GM23338 (cell line): Measurements from ENCODE around the gene SPRR1B. TPM values are rescaled to one million over a fixed set of nuclear protein-coding genes. Genes with fewer than 3 reads are reported as not detected.

Experiments used
- ATAC-seq: fragments of 200-7000 bp; cut with Tn5 transposase; 3 replicates; pipeline ENCODE4 v1.9.1; 2020
- DNase-seq: peaks from one replicate; pipeline ENCODE4 v3.0.0-alpha.2; 2015; ENCODE audit warnings: low spot score
- H2AFZ ChIP-seq: fragments of 200-600 bp; sonication (generic); 2 replicates; pipeline ENCODE4 v1.8.0; 2016; ENCODE audit warnings: antibody characterized with exemption, mild to moderate bottlenecking, moderate library complexity
- H3F3A ChIP-seq: fragments of 200-600 bp; sonication (generic); replicated peaks from 2 replicates; pipeline ENCODE4 v1.8.0; 2017; ENCODE audit warnings: antibody characterized with exemption, mixed run types, low read depth
- H3K27ac ChIP-seq: fragments of 200-600 bp; sonication (generic); 2 replicates; pipeline ENCODE4 v1.6.1; 2016; ENCODE audit warnings: low read depth
- H3K27me3 ChIP-seq: fragments of 200-600 bp; sonication (generic); 2 replicates; pipeline ENCODE4 v1.8.0; 2016; ENCODE audit warnings: mild to moderate bottlenecking, mixed run types, moderate library complexity; ENCODE audit not compliant: insufficient read depth
- H3K36me3 ChIP-seq: fragments of 200-600 bp; sonication (generic); 2 replicates; pipeline ENCODE4 v1.8.0; 2016; ENCODE audit warnings: mild to moderate bottlenecking; ENCODE audit not compliant: insufficient read depth
- H3K4me1 ChIP-seq: fragments of 200-600 bp; sonication (generic); 2 replicates; pipeline ENCODE4 v1.8.0; 2016; ENCODE audit warnings: mild to moderate bottlenecking, moderate library complexity; ENCODE audit not compliant: insufficient read depth
- H3K4me2 ChIP-seq: fragments of 200-600 bp; sonication (generic); 2 replicates; pipeline ENCODE4 v1.7.1; 2017; ENCODE audit warnings: mixed run types
- H3K4me3 ChIP-seq: fragments of 200-600 bp; sonication (generic); 2 replicates; pipeline ENCODE4 v1.6.1; 2016; ENCODE audit warnings: mixed run types
- H3K79me2 ChIP-seq: fragments of 200-600 bp; sonication (generic); replicated peaks from 2 replicates; pipeline ENCODE4 v1.8.0; 2017; ENCODE audit warnings: mild to moderate bottlenecking; ENCODE audit not compliant: insufficient read depth
- H3K9me2 ChIP-seq: fragments of 200-600 bp; sonication (generic); 2 replicates; pipeline ENCODE4 v1.8.0; 2017; ENCODE audit not compliant: insufficient read depth
- H4K20me1 ChIP-seq: fragments of 200-600 bp; sonication (generic); replicated peaks from 2 replicates; pipeline ENCODE4 v1.8.0; 2017; ENCODE audit warnings: mild to moderate bottlenecking; ENCODE audit not compliant: insufficient read depth
- H3K27ac Mint-ChIP-seq: 2 replicates; pipeline ENCODE4 v1.8.0; 2020; ENCODE audit warnings: inconsistent platforms, mild to moderate bottlenecking, moderate library complexity, mixed read lengths
- H3K27me3 Mint-ChIP-seq: 3 replicates; pipeline ENCODE4 v1.8.0; 2022; ENCODE audit warnings: low read depth, mild to moderate bottlenecking, moderate library complexity, mixed read lengths, inconsistent platforms; ENCODE audit not compliant: insufficient read depth, poor library complexity
- H3K36me3 Mint-ChIP-seq: 3 replicates; pipeline ENCODE4 v1.8.0; 2021; ENCODE audit warnings: low read depth, mild to moderate bottlenecking, inconsistent platforms, moderate library complexity, mixed read lengths
- H3K4me1 Mint-ChIP-seq: 3 replicates; pipeline ENCODE4 v1.8.0; 2020; ENCODE audit warnings: mild to moderate bottlenecking, inconsistent platforms, mixed read lengths
- H3K4me3 Mint-ChIP-seq: 3 replicates; pipeline ENCODE4 v1.8.0; 2021; ENCODE audit warnings: moderate library complexity, mild to moderate bottlenecking, inconsistent platforms, mixed read lengths
- H3K9me3 Mint-ChIP-seq: 3 replicates; pipeline ENCODE4 v1.8.0; 2020; ENCODE audit warnings: moderate library complexity, mild to moderate bottlenecking, inconsistent platforms, mixed read lengths
- EZH2phosphoT487 ChIP-seq: fragments of 200-600 bp; sonication (generic); IDR thresholded peaks from one replicate; pipeline ENCODE4 v1.8.1; 2018; ENCODE audit warnings: antibody characterized with exemption; ENCODE audit not compliant: unreplicated experiment
- NANOG ChIP-seq: IDR thresholded peaks from 2 replicates; pipeline ENCODE4 v1.6.1; 2016; ENCODE audit warnings: antibody characterized with exemption, borderline replicate concordance
- POLR2AphosphoS5 ChIP-seq: IDR thresholded peaks from 2 replicates; pipeline ENCODE4 v1.6.1; 2016; ENCODE audit warnings: antibody characterized with exemption, low read depth
- STAT1 ChIP-seq: IDR thresholded peaks from one replicate; pipeline ENCODE4 v1.6.1; 2016; ENCODE audit warnings: antibody characterized with exemption; ENCODE audit not compliant: unreplicated experiment
- ZNF331 ChIP-seq: fragments of 250-450 bp; sonication (Bioruptor Pico); IDR thresholded peaks from 2 replicates; pipeline ENCODE4 v1.5.0; 2020; ENCODE audit warnings: low read depth, mild to moderate bottlenecking, moderate library complexity
- polyA plus RNA-seq: library from polyadenylated mRNA; unstranded; fragments of >200 nt; fragmentation: Nextera tagmentation; extraction: Ambion mirVana; gene quantifications from 2 replicates; pipeline ENCODE4 v1.2.1, GENCODE V29; 2016
- total RNA-seq: library from RNA; depleted of rRNA; stranded (reverse); fragments of >200 nt; shearing (Covaris generic); gene quantifications from 2 replicates; pipeline ENCODE4 v1.2.3, GENCODE V29; 2014
- TF ChIP-seq, protein P1 (sequence below): IDR thresholded peaks from 2 replicates; pipeline ENCODE4 v1.6.1; 2016; ENCODE audit warnings: antibody characterized with exemption
- TF ChIP-seq, protein P2 (sequence below): fragments of 250-450 bp; sonication (Bioruptor Pico); IDR thresholded peaks from 2 replicates; pipeline ENCODE4 v1.5.0; 2020; ENCODE audit warnings: mild to moderate bottlenecking, moderate library complexity

Gene SPRR1B
- total and polyA plus RNA-seq, 2 experiments from 2014 or later: not detected

DNA sequence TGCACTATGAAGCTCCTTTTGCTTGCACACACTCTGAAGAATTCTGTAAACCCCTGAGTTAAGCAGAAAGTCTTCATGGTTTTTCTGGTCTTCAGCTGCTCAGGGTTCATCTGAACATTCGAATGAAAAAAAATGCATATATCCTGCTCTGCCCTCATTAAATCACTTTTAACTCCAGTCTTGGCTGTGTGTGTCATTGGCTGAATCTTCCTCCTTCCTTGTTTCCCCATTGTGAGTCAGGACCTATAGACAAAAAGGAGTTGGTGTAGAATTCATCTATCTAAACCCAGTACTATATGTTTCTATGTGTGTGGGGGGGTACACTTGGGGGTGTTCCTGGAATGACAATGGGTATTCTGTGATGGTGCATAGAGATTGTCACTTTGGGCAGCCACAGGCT, 6.6 kb upstream of the SPRR1B start:
- no peak overlapping the region for H3K27ac ChIP-seq
- Mint-ChIP-seq H3K27ac (no peak overlapping the region), H3K4me3 (no peak overlapping the region), H3K9me3 (peaks cover 1% of the 10 kb centered on the region; the same call in 2 of the 3 replicates), H3K27me3 (peaks cover 6% of the 10 kb centered on the region), H3K36me3 (no peaks in the 10 kb centered on the region), H3K4me1 (peaks cover 22% of the 10 kb centered on the region)
- peaks cover 15% of the 10 kb centered on the region for H3K4me1 ChIP-seq
- H3K79me2 ChIP-seq: no peaks in the 10 kb centered on the region
- H4K20me1 ChIP-seq: no peaks in the 10 kb centered on the region
- no peak overlapping the region for H2AFZ ChIP-seq
- H3K27me3 ChIP-seq: no peaks in the 10 kb centered on the region
- no peaks in the 10 kb centered on the region for H3K36me3 ChIP-seq
- H3F3A ChIP-seq: no peaks in the 10 kb centered on the region
- no peak overlapping the region for H3K4me3 ChIP-seq
- H3K4me2 ChIP-seq: no peak overlapping the region
- TF ChIP-seq, protein P1, sequence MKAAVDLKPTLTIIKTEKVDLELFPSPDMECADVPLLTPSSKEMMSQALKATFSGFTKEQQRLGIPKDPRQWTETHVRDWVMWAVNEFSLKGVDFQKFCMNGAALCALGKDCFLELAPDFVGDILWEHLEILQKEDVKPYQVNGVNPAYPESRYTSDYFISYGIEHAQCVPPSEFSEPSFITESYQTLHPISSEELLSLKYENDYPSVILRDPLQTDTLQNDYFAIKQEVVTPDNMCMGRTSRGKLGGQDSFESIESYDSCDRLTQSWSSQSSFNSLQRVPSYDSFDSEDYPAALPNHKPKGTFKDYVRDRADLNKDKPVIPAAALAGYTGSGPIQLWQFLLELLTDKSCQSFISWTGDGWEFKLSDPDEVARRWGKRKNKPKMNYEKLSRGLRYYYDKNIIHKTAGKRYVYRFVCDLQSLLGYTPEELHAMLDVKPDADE: no peak
- TF ChIP-seq, protein P2, sequence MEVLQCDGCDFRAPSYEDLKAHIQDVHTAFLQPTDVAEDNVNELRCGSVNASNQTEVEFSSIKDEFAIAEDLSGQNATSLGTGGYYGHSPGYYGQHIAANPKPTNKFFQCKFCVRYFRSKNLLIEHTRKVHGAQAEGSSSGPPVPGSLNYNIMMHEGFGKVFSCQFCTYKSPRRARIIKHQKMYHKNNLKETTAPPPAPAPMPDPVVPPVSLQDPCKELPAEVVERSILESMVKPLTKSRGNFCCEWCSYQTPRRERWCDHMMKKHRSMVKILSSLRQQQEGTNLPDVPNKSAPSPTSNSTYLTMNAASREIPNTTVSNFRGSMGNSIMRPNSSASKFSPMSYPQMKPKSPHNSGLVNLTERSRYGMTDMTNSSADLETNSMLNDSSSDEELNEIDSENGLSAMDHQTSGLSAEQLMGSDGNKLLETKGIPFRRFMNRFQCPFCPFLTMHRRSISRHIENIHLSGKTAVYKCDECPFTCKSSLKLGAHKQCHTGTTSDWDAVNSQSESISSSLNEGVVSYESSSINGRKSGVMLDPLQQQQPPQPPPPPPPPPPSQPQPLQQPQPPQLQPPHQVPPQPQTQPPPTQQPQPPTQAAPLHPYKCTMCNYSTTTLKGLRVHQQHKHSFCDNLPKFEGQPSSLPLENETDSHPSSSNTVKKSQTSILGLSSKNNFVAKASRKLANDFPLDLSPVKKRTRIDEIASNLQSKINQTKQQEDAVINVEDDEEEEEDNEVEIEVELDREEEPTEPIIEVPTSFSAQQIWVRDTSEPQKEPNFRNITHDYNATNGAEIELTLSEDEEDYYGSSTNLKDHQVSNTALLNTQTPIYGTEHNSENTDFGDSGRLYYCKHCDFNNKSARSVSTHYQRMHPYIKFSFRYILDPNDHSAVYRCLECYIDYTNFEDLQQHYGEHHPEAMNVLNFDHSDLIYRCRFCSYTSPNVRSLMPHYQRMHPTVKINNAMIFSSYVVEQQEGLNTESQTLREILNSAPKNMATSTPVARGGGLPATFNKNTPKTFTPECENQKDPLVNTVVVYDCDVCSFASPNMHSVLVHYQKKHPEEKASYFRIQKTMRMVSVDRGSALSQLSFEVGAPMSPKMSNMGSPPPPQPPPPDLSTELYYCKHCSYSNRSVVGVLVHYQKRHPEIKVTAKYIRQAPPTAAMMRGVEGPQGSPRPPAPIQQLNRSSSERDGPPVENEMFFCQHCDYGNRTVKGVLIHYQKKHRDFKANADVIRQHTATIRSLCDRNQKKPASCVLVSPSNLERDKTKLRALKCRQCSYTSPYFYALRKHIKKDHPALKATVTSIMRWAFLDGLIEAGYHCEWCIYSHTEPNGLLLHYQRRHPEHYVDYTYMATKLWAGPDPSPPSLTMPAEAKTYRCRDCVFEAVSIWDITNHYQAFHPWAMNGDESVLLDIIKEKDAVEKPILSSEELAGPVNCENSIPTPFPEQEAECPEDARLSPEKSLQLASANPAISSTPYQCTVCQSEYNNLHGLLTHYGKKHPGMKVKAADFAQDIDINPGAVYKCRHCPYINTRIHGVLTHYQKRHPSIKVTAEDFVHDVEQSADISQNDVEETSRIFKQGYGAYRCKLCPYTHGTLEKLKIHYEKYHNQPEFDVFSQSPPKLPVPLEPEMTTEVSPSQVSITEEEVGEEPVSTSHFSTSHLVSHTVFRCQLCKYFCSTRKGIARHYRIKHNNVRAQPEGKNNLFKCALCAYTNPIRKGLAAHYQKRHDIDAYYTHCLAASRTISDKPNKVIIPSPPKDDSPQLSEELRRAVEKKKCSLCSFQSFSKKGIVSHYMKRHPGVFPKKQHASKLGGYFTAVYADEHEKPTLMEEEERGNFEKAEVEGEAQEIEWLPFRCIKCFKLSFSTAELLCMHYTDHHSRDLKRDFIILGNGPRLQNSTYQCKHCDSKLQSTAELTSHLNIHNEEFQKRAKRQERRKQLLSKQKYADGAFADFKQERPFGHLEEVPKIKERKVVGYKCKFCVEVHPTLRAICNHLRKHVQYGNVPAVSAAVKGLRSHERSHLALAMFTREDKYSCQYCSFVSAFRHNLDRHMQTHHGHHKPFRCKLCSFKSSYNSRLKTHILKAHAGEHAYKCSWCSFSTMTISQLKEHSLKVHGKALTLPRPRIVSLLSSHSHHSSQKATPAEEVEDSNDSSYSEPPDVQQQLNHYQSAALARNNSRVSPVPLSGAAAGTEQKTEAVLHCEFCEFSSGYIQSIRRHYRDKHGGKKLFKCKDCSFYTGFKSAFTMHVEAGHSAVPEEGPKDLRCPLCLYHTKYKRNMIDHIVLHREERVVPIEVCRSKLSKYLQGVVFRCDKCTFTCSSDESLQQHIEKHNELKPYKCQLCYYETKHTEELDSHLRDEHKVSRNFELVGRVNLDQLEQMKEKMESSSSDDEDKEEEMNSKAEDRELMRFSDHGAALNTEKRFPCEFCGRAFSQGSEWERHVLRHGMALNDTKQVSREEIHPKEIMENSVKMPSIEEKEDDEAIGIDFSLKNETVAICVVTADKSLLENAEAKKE: no peak
- no peak for TF ChIP-seq NANOG
- TF ChIP-seq POLR2AphosphoS5: no peak
- TF ChIP-seq ZNF331 (CRISPR knock-in tag): no peak
- TF ChIP-seq STAT1: no peak
- no peak for TF ChIP-seq EZH2phosphoT487
- peaks cover 4% of the 10 kb centered on the region; the same call in 1 of the 2 replicates for H3K9me2 ChIP-seq
- DNase-seq (no peak), ATAC-seq (no peak)
